ENCODE measurements around the gene THRAP3. TPM values are rescaled to one million over a fixed set of nuclear protein-coding genes. Genes with fewer than 3 reads are reported as not detected.

The THRAP3 gene
- total and polyA plus RNA-seq, 7 experiments from 2014 or later: 62.1 to 138 (median 112) TPM

Other genes with a start within 250 kb of the THRAP3 start
- under 1 TPM in 2 of 5 experiments, not detected in 3; 0.71 to 0.93 TPM for gene TEKT2, start 140.3 kb upstream of the THRAP3 start, total RNA-seq
- gene TEKT2, start 140.3 kb upstream of the THRAP3 start, polyA plus RNA-seq: not detected
- 10 to 100 TPM; 18.0 to 30.2 (median 24.2) TPM for gene ADPRS, start 135.6 kb upstream of the THRAP3 start, total RNA-seq
- 10 to 100 TPM; 18.3 to 35.4 TPM for gene ADPRS, start 135.6 kb upstream of the THRAP3 start, polyA plus RNA-seq
- 1 to 10 TPM in 1 of 5 experiments, under 1 TPM in 3, not detected in 1; 0.05 to 2.5 (median 0.20) TPM for gene COL8A2, start 99.2 kb upstream of the THRAP3 start, total RNA-seq
- not detected for gene COL8A2, start 99.2 kb upstream of the THRAP3 start, polyA plus RNA-seq
- 10 to 100 TPM; 32.1 to 60.5 (median 47.2) TPM for gene TRAPPC3, start 75.0 kb upstream of the THRAP3 start, total RNA-seq
- 100 to 1,000 TPM in 1 of 2 donors, 10 to 100 TPM in 1; 98.6 to 110 TPM for gene TRAPPC3, start 75.0 kb upstream of the THRAP3 start, polyA plus RNA-seq
- 100 to 1,000 TPM; 156 to 257 (median 235) TPM for gene MAP7D1, start 68.3 kb upstream of the THRAP3 start, total RNA-seq
- gene MAP7D1, start 68.3 kb upstream of the THRAP3 start, polyA plus RNA-seq: 10 to 100 TPM; 15.2 to 55.0 TPM
- 10 to 100 TPM in 1 of 5 experiments, 1 to 10 TPM in 4; 2.7 to 21.7 (median 3.1) TPM for gene SH3D21, start 81.9 kb downstream of the THRAP3 start, total RNA-seq
- gene SH3D21, start 81.9 kb downstream of the THRAP3 start, polyA plus RNA-seq: under 1 TPM; 0.17 to 0.37 TPM
- 10 to 100 TPM in 1 of 5 experiments, 1 to 10 TPM in 4; 1.5 to 12.5 (median 2.2) TPM for gene EVA1B, start 99.2 kb downstream of the THRAP3 start, total RNA-seq
- under 1 TPM; 0.43 to 0.66 TPM for gene EVA1B, start 99.2 kb downstream of the THRAP3 start, polyA plus RNA-seq
- gene STK40, start 161.5 kb downstream of the THRAP3 start, total RNA-seq: 10 to 100 TPM; 27.6 to 56.8 (median 48.2) TPM
- gene STK40, start 161.5 kb downstream of the THRAP3 start, polyA plus RNA-seq: 10 to 100 TPM; 28.0 to 43.1 TPM
- gene LSM10, start 173.5 kb downstream of the THRAP3 start, total RNA-seq: 10 to 100 TPM; 21.9 to 49.7 (median 35.7) TPM
- gene LSM10, start 173.5 kb downstream of the THRAP3 start, polyA plus RNA-seq: 100 to 1,000 TPM; 106 to 144 TPM
- 1 to 10 TPM in 2 of 5 experiments, under 1 TPM in 3; 0.65 to 2.0 (median 0.93) TPM for gene OSCP1, start 226.0 kb downstream of the THRAP3 start, total RNA-seq
- 1 to 10 TPM; 1.3 to 1.4 TPM for gene OSCP1, start 226.0 kb downstream of the THRAP3 start, polyA plus RNA-seq
- gene MRPS15, start 239.9 kb downstream of the THRAP3 start, total RNA-seq: 10 to 100 TPM; 30.2 to 84.0 (median 36.3) TPM
- gene MRPS15, start 239.9 kb downstream of the THRAP3 start, polyA plus RNA-seq: 10 to 100 TPM; 86.2 to 86.5 TPM

Data from naive thymus-derived CD4-positive, alpha-beta T cell (primary cell).